GF-D8 (cell line): Measurements from ENCODE around the gene MYBPC1.
"Not testable (repeated sequence)": the region's sequence is repeated elsewhere in the genome, so short reads cannot be mapped to it uniquely, and the experiment has no call there.

ENCODE experiments used
- DNase-seq: peaks from one replicate; lab custom pipeline; 2025; lab: John Stamatoyannopoulos, UW

The MYBPC1 gene, protein sequence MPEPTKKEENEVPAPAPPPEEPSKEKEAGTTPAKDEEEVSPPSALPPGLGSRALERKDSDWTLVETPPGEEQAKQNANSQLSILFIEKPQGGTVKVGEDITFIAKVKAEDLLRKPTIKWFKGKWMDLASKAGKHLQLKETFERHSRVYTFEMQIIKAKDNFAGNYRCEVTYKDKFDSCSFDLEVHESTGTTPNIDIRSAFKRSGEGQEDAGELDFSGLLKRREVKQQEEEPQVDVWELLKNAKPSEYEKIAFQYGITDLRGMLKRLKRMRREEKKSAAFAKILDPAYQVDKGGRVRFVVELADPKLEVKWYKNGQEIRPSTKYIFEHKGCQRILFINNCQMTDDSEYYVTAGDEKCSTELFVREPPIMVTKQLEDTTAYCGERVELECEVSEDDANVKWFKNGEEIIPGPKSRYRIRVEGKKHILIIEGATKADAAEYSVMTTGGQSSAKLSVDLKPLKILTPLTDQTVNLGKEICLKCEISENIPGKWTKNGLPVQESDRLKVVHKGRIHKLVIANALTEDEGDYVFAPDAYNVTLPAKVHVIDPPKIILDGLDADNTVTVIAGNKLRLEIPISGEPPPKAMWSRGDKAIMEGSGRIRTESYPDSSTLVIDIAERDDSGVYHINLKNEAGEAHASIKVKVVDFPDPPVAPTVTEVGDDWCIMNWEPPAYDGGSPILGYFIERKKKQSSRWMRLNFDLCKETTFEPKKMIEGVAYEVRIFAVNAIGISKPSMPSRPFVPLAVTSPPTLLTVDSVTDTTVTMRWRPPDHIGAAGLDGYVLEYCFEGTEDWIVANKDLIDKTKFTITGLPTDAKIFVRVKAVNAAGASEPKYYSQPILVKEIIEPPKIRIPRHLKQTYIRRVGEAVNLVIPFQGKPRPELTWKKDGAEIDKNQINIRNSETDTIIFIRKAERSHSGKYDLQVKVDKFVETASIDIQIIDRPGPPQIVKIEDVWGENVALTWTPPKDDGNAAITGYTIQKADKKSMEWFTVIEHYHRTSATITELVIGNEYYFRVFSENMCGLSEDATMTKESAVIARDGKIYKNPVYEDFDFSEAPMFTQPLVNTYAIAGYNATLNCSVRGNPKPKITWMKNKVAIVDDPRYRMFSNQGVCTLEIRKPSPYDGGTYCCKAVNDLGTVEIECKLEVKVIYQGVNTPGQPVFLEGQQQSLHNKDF

DNA sequence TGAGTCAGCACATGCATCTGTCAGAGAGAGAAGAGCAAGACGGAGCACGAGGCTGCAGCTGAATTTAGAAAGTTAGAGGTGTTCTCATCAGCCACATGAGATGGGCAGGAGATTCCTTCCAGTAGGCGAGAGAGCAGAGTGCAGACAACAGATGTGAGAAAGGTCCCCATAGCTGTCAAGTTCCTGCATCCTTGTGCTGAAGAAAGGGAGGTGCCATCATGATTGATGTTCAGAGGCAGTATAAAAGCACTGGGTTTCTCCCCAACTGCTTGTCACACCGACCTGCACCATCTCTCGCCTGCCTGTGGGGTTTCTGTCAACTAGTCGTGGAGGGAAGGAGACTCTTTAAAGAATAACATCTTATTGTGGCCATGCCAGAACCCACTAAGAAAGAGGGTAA, at the start of gene MYBPC1:
TSS of gene MYBPC1 (plus strand) at position 272 of the 400 bp plus-strand sequence. CDS start at position 372, 100 bp downstream.
- no peak for DNase-seq

DNA sequence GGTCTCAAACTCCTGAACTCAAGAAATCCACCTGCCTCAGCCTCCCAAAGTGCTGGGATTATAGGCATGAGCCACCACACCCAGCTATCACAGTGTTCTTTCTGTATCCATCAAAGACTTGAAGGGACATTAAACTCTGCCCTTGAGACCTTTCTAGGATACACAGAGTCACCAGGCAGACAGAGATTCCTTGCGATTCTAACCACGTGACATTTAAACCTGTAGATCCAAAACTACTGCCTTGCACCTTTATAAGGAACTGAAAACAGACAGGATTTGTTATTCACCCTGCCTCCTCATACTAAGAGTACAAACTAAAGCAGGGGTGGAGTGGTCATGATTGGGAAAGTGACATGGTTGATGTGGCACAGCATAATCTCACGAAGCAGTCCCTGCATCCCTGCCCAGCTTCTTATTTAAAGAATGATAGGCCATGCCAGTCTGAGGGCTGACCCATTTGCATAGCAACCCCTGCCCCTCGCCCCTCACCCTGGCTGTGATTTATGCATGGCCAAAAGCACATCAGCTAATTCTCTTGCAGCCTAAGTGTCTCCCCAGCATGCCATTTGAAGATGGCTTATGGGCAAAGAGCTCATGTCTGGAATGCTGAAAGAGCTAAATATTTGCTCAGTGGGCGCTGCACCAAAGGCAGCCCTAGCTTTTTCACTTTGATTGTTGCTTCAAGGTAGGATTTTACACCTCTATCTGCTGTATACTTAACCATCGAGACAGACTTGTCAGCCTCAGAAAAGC, 43.2 kb upstream of the MYBPC1 start:
- no peak for DNase-seq

DNA sequence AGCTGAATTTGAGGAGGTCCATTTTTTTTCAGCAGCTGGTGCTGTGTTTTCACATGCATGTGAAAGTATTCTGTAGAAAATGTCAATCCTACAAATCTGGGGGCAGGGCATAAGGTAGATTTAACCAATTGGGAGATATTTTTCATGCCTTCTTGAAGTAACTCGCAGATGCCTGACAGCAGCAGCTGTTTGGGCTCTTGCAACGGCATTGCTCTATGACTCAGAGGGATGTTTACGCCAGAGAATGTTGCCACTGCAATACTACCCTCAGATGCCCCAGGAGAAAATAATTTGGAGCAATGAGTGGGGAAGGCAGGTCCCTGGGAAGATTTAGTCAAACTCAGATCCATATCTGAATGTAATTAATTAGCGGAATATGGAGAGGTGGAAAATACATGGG, 42.5 kb upstream of the MYBPC1 start:
- no peak for DNase-seq

DNA sequence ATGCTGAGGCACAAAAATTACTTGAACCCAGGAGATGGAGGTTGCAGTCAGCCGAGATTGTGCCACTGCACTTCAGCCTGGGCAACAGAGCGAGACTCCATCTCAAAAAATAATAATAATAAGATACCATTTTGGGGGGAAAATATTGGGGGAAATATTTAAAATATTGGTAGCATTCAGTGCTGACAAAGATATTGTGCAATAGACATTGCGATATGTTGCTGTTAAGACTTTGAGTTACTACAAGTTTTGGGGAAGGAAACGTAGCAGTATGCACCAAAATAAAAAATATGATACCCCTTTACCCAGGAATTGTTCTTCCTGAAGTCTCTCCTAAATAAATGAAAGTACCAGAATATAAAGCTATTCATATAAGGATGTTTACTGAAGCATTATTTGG, 37.7 kb upstream of the MYBPC1 start:
- DNase-seq = no peak

DNA sequence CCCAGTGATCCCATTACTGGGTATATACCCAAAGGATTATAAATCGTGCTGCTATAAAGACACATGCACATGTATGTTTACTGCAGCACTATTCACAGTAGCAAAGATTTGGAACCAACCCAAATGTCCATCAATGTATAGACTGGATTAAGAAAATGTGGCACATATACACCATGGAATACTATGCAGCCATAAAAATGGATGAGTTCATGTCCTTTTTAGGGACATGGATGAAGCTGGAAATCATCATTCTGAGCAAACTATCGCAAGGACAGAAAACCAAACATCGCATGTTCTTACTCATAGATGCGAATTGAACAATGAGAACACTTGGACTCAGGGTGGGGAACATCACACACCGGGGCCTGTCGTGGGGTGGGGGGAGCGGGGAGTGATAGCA, 36.0 kb upstream of the MYBPC1 start:
- not testable (repeated sequence) for DNase-seq

DNA sequence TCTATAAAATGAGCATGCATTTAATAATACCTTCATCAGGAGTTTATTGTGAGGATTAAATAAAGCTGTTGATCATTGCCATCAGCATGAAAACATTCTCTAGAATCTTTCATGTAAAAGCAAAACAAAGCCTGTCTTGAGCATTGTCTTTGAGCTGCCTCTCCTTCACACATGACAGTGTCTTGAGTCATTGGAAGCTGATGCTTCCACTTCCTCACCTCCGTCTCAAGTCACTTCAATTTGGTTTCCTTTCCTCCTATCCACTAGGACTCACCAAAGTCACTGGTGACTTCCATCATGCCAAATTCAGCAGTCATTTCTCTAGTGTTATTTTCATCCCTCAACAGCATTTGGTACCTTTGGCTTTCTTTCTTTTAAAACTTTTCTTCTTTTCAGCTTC, 31.6 kb upstream of the MYBPC1 start:
- DNase-seq = no peak

DNA sequence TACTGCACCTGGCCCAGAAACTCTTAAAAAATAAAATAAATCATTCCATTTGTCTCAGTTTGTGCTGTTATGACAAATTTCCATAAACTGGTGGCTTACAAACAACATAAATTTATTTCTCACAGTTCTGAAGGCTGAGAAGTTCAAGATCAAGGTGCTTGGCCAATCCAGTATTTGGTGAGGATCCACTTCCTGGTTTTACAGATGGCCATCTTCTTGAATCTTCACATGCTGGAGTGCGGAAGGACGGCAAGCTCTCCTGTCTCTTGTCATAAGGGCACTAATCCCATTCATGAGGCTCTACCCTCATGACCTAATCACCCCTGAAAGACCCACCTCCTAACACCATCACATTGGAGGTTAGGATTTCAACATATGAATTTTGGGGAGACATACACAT, 29.9 kb upstream of the MYBPC1 start:
- no peak for DNase-seq

DNA sequence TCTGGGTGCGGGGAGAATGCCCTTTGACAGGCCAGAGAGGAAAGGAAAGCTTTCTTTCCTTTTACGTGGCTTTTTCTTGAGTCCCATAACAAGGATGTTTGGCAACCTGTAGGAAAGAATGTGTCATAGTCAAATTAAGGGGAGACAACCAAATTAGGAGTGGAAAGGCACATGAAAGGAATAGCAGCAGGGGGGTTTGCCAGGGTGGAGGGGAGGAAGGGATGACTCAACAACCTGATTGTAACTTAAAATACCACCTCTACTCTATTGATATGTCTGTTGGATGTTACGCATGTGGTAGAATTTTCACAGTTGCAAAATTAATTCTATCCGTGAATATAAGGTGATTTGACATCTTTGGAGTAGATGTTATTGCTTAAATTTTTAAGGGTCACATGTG, 28.5 kb upstream of the MYBPC1 start:
- DNase-seq = no peak

DNA sequence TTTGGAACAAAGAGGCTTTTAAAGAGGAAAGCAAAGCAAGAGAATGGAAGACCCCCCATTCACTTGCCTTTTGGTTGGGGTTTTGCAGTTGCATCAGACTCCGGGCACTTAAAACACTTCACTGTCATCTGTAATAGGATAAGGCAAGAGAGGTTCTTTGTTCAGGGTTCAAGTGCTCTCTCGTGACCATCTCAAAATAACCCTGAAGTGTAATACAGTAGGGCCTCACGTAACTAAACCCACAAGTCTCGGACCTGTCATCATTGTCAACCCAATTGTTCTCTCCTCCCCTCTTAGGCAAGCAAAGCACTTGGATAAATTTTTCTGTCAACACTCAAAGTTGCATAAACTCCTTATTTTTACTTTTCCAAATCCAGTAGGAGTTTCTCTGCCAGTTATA, 26.9 kb upstream of the MYBPC1 start:
- DNase-seq = no peak

DNA sequence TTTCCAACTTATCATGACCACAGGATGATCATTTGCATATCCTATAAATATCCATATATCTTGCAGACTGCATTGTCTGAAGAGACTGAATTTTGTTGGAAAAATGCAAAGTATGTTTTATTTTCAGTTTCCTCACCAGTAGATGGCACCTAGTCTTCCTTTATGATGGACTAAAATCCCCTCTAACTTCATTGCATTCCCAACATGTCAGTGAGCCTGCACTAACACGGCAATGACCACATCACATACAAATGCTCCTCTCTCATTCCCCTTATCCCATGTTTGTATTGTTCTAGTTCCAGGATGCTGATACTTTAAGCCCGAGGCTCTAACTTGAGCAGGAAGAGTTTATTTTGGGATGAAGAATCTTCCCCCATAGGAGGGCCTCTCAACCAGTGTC, 24.7 kb upstream of the MYBPC1 start:
- DNase-seq = no peak

DNA sequence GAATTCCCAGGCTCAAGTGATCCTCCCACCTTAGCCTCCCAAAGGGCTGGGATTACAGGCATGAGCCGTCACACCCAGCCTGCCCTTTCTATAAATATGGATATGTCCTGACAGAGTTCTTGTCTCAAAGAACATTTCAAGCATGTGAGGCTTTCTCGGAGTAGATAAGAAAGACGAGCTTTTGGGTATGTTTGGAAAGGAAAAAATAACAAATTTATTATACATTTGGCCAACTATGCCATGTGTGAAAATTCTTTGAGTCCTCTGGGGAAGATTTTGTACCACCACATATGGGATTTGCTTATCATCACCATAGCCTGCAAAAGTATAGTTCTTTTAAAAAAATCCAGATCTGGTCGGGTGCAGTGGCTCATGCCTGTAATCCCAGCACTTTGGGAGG, 23.7 kb upstream of the MYBPC1 start:
- DNase-seq = no peak

DNA sequence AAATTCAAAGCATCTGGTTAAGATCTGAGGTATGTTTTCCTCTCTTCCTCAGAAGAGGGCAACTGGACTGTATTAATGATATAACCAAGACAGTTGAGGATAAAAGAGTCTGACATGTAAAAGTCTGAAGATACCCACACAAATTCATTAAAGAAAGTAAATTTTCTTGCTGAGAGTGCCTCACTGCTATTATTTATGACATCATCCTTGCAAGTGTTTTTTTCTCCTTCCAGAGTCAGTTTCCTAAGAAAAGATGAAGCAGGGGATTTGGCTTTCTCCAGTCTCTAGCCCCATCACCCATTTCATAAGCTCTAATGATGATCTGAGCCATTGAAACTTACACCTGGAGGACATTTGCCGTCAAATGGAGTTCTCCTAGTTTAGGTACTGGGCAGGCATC, 21.0 kb upstream of the MYBPC1 start:
- no peak for DNase-seq

DNA sequence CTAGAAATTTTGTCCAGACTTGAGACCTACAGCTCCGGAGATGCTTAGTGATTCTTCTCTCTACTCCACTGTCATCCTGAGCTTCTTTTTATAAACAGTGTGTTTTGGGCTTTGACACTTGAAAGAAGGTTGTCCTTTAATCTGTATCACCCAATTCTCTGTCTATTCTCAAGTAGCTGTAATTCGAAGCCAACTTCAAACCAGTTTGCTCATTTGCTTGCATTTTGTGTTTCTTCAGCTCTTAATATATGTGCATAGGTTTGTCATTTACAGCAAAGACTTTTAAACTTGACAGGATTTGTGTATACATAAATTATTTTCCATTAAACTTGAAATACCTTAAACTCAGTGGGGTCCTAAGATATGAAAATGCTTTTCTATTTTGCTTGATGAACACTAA, 16.4 kb upstream of the MYBPC1 start:
- no peak for DNase-seq

DNA sequence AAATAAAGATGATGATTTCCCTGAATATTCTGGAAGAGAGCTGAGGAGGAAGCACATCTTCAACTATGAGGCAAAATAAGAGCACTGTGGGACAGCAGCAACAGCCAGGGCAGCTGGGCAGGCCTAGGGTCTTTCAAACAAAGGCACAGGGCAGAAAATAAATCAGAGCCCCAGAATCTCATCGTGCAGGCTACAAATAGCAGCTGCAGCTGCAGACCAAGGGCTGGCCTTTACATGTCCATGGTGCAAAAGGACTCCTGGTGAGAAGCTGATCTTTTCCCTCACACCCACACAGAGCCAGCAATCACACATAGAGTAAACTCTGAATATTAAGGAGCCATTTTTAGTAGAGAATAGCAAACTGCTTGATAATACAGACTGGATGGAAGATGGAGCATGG, 13.6 kb upstream of the MYBPC1 start:
- DNase-seq = no peak

DNA sequence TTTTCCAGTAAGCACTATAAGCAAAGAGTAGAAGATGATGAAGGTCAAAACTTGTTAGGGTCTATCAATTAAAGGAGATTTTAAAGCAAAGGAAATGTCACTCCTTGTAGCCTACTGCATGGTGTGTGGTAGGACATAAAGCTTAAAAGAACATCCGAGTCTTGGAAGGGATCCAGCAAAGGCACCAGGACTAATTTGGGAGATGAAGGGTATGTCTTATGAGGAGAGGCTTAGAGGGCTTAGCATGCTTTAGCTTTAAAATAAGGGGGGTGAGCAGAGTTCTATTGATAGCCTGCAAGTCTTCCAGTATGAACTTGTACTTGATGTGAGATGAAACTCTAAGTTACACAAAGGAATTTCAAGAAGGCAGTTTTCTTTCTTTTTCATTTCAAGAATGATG, 11.8 kb upstream of the MYBPC1 start:
- DNase-seq = no peak

DNA sequence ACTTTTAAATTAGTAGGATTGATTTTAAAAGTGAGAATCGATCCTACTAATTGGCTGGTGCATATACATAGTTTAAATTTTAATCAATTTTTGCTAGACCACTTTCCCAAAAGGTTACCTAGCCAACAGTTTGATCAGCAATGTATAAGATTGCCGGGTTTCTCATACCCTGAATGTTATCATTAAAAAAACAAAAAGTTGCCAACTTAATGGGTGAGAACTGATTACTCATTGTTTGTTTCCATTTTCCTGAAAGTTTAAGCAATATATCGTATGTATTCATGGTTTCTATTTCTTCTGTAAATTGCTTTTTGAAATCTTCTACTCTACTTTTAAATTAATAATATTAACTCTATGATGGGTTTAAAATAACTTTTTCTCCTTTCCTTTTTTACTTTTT, 4.4 kb upstream of the MYBPC1 start:
- DNase-seq = no peak

DNA sequence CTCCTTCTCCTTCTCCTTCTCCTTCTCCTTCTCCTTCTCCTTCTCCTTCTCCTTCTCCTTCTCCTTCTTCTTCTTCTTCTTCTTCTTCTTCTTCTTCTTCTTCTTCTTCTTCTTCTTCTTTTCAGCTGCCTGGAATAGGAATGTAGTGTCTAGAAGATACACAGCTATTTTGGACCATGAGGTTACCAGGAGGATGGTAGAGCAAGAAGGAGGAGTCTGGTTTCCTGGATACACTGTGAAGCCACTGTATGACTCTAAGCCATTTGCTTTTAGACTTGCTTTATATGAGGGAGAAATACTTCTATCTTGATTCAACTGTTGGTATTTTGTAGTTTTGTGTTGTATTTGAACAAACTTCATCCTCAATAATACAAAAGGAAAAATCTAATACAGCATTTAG, 3.0 kb upstream of the MYBPC1 start:
- no peak for DNase-seq

DNA sequence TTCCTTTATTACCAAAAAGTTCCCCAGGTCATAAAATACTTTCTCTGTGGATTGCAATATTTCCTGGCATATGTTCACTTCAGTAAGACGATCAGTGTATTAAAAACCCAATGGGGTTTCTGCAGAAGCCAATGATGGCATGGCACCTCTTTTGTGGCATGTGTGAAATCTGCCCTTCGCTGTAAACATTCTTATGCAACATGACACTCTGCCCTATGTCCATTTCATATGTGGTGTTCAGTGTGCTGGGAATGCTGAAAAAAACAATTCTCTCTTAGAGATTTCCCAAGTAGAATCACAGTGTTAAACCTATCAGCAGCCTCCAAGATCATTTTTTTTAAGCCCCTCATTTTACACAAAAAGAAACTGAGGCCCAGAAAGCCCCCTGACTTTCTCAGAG, 2.3 kb upstream of the MYBPC1 start:
- DNase-seq = no peak

DNA sequence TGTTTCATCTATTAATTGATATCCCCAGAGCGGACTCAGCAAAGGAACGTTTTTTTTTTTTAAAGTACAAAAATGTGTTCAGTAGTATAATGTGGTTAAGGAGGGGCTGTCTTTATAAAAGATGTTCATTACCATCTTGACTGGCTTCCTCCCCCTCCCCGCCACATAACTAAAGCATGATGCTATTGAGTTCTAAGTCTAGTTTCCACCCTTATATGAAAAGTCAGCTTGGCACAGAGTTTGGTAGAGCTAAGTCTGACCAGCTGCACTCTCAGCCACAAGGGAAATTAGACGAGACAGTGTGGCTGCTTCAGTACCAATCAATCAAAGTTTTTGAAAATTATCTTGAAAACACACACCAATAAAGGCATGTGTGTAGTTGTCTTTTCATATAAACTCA, 1.9 kb upstream of the MYBPC1 start:
- no peak for DNase-seq

DNA sequence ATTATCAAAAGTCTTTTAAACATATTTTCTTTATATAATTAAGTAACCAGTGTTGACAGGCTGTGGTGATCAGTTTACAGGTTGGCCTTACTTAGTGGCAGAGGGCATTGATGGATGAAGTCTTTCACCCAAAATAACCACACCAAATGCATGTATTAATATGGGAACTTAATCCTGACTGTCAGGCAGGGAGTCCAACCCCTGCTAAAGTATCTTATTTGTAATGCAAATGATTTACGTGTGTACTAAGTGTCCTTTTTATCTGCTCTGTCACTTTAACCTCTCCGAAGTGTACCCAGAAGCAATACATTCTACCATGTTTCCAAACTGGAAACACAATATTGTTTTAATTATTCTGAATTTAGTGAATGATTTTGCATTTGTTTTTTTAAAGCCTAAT, 1.4 kb downstream of the MYBPC1 start:
- DNase-seq = no peak

DNA sequence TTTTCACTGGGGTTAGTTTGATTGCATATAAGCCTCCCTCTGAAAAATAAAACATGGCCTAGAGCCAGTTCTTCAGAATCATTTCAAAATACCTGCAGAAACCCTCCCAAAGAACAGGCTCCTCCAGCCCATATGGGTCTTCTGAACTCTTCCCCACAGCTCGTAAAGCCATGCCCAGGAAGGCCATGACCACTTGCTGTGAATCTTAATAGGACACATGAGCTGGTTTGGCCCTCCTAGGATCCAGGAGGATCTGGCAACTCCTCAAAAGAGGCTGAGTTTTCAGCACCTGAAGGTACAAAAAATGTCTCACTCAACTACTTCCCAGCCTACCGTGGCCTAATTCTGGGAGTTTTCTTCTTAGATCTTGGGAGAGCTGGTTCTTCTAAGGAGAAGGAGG, 2.4 kb downstream of the MYBPC1 start:
- DNase-seq = no peak

DNA sequence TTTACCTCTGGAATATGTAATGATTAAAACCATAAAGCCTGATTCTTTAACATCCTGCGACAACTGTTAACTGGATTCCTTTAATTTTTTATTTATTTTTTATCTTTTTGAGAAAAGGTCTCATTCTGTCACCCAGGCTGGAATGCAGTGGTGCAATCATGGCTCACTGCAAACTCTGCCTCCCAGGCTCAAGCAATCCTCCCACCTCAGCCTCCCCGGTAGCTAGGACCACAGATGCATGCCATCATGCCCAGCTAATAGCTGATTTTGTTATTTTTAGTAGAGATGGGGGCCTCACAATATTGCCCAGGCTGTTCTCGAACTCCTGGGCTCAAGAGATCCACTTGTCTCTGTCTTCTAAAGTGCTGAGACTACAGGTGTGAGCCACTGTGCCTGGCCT, 3.7 kb downstream of the MYBPC1 start:
- DNase-seq = no peak
